AG04449 (cell line): ENCODE data around the gene BRD3OS.

Source experiments
- CTCF ChIA-PET: fragments of 350-600 bp; formaldehyde crosslinking; extraction: SDS; loops from one replicate; lab custom pipeline; 2021; ENCODE audit warnings: antibody characterized with exemption; lab: Yijun Ruan, JAX
- POLR2A ChIA-PET: fragments of 400-600, 350-600 bp; formaldehyde crosslinking; extraction: SDS; loops from one replicate; lab custom pipeline; 2020; ENCODE audit warnings: antibody characterized with exemption, inconsistent platforms; lab: Yijun Ruan, JAX
- DNase-seq: peaks from one replicate; pipeline ENCODE4 v3.0.0-alpha.2; 2010; ENCODE audit warnings: low read depth, low spot score
- H3K4me3 ChIP-seq: 2 replicates; pipeline ENCODE4 v1.5.1; 2011; ENCODE audit warnings: low read depth, mild to moderate bottlenecking, control low read depth, low read length
- TF ChIP-seq, protein P1 (sequence below): IDR thresholded peaks from one replicate; pipeline ENCODE4 v1.5.1; 2011; ENCODE audit warnings: mild to moderate bottlenecking, moderate library complexity, low read length, control low read depth, inconsistent platforms; ENCODE audit not compliant: insufficient read depth; ENCODE audit errors: missing control alignments

The BRD3OS gene

DNA sequence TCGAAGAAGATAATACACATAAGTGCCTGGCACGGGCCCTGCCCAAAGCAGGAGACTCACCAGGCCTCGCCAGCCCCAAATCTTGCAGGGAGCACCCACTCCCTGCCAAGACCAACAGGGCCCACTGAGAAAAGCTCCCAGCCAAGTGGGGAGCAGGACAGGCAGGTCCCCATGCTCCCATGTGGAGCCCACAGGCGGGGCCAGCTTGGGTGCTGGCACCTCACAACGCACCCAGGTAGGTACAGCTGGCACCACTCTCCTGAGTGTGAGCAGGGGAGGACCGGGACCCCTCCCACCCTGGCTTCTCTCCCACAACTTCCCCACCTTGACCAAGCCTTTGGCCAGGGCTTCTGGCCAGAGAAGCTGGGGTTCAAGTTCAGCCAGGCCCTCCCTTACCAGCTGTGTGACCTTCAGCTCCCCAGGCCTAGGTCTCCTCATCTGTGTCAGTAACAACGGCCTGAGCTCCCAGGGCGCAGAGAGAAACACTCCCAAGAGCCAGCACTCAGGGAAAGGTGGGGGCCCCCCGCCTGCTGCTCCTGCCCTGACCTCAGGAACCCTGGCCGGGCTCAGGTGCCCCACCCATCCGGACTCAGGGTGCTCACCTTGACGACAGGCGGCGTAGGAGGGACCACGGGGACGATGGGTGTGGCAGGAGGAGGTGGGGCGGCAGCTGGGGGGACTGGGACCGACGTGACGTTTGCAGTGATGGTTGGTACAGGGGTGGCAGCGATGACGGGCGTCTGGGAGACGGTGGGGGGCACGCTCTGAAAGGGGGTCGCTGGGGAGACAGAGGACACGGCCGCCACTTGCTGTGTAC lies 24.7 kb downstream of the BRD3OS start:
- TF ChIP-seq, protein P1, sequence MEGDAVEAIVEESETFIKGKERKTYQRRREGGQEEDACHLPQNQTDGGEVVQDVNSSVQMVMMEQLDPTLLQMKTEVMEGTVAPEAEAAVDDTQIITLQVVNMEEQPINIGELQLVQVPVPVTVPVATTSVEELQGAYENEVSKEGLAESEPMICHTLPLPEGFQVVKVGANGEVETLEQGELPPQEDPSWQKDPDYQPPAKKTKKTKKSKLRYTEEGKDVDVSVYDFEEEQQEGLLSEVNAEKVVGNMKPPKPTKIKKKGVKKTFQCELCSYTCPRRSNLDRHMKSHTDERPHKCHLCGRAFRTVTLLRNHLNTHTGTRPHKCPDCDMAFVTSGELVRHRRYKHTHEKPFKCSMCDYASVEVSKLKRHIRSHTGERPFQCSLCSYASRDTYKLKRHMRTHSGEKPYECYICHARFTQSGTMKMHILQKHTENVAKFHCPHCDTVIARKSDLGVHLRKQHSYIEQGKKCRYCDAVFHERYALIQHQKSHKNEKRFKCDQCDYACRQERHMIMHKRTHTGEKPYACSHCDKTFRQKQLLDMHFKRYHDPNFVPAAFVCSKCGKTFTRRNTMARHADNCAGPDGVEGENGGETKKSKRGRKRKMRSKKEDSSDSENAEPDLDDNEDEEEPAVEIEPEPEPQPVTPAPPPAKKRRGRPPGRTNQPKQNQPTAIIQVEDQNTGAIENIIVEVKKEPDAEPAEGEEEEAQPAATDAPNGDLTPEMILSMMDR = no peak
- CTCF ChIA-PET = interaction anchor here (1.4 kb wide), 1 partner anchor 14 kb away, joined by 3 read pairs; no protein-coding TSS in a partner anchor
- no peak for DNase-seq
- POLR2A ChIA-PET = no interaction called here
- no peak overlapping the region for H3K4me3 ChIP-seq

DNA sequence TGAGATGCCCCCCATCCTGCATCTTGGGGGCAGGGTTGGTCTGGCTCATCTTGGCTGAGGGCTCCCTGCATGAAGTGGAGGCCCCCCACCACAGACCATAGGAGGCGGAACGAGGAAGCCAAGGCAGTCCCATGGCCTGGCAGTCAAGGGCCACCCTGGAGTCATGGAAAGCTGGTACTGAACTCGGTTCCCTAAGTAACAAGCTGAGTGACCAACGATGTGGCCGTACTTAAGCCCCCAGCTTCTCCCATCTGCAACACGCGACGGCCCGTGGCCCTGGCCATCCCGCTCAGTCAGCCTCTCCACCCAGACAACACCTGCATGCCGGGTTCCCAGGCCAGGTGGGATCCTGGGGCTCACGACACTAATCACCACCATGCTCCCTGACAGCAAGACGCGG lies 25.4 kb downstream of the BRD3OS start:
- TF ChIP-seq, protein P1 = no peak
- no peak overlapping the region for H3K4me3 ChIP-seq
- ChIA-PET CTCF (interaction anchor here (1.4 kb wide), 1 partner anchor 13 kb away, joined by 3 read pairs; no protein-coding TSS in a partner anchor), POLR2A (no interaction called here)
- DNase-seq = no peak

DNA sequence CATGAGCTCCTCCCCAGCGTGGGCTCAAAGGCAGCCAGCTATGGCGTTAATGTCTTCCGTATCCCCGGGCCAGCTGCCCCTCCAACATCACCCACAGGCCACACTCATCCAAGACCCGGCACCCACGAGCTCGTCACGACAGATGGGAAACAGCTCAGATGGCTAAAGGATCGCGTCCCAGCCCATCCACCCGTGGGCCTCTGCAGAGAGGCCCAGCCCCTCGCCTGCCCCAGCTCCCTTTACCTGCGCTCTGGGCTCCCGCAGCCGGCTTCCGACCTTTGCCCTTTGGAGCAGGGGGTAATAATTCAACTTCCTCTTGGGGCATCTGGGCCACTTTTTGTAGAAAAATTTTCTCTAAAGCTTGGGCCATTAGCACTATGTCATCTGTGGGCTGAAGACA lies 26.0 kb downstream of the BRD3OS start:
- DNase-seq = no peak
- no peak overlapping the region for H3K4me3 ChIP-seq
- ChIA-PET CTCF (interaction anchor here (1.4 kb wide), 1 partner anchor 13 kb away, joined by 3 read pairs; no protein-coding TSS in a partner anchor), POLR2A (interaction anchor here (0.6 kb wide), 1 partner anchor 18 kb away, joined by 3 read pairs; no protein-coding TSS in a partner anchor)
- TF ChIP-seq, protein P1 = no peak

DNA sequence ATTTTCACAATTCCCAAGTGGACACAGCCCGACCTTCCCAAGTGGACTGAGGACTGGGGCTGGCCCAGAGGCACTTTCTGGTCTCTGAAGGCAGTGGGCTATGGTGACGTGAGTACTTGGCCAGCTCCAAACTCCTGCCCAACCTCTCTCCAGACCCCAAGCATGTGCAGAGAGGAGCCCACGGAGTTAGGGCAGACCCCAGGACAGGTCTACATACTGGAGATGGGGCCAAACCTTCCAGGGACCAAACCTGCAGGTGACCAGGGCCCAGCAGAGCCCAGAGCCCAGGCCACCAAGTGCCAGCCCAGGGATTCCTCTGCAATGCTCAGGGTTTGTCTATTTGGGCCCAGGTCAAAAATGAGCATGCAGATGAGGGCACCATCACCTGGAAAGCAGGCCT lies 27.2 kb downstream of the BRD3OS start:
- no peak for DNase-seq
- TF ChIP-seq, protein P1 = no peak
- POLR2A ChIA-PET = no interaction called here
- CTCF ChIA-PET = interaction anchor here (0.8 kb wide), 1 partner anchor 9 kb away, joined by 3 read pairs; no protein-coding TSS in a partner anchor
- H3K4me3 ChIP-seq = no peak overlapping the region

DNA sequence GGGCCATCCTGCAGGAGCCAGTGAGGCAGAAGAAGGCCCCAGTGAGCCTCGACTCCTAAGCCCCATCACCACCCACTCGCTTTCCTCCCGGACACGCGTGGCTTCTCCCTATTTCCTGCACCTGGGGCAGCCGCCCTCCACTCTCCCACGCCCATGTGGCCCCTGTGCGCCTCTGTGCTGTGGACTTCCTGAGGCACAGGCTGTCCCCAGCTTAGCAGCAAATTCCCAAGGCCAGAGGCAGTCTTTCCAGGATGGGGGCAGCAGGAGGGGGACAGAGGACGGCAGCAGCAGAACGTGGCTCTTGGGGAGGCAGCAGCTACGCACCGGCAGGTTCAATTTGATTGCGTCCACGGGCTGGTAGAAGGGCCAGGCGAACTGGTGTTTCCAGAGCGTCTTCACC lies 27.7 kb downstream of the BRD3OS start:
- H3K4me3 ChIP-seq = no peak overlapping the region
- POLR2A ChIA-PET = no interaction called here
- no peak for DNase-seq
- TF ChIP-seq, protein P1 = no peak
- CTCF ChIA-PET = no interaction called here

DNA sequence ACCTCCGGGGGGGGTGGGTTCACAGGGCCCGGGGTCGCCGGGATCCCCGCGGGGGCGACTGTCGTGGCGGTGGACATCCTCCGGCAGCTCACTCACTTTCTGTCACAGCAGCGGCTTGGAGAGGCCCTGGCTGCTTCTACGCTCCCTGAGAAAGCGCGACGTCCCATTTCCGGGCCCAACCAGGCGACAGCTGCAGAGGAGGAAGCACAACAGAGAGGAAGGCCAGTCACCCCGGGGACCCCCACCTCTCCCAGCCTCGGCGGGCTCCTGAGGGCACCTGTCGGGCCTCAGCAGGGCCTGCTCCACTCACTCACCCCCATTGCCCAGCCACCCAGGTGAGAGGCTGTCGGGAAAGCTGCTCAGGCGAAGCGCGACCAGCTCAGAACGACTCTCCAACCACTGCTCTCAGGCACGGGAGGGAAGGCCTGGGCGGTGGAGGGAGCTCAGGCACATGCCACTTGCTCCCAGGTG lies 28.2 kb downstream of the BRD3OS start:
- POLR2A ChIA-PET = no interaction called here
- CTCF ChIA-PET = interaction anchor here (1.1 kb wide), 1 partner anchor 8 kb away, joined by 3 read pairs; no protein-coding TSS in a partner anchor
- TF ChIP-seq, protein P1 = no peak
- no peak for DNase-seq
- no peak overlapping the region for H3K4me3 ChIP-seq
